GM12878 (cell line): ENCODE measurements around the gene RRAS. TPM values are rescaled to one million over a fixed set of nuclear protein-coding genes. Genes with fewer than 3 reads are reported as not detected.

Experiments
- ATF7 ChIP-seq: fragments of 450-650 bp; IDR thresholded peaks from 2 replicates; pipeline ENCODE4 v1.6.1; 2016; ENCODE audit warnings: low read depth, mild to moderate bottlenecking
- BCL11A ChIP-seq: IDR thresholded peaks from 2 replicates; pipeline ENCODE4 v1.6.1; 2011; ENCODE audit warnings: low read depth, low read length
- BCL3 ChIP-seq: IDR thresholded peaks from 2 replicates; pipeline ENCODE4 v1.6.1; 2011; ENCODE audit warnings: borderline replicate concordance, low read depth, mild to moderate bottlenecking, moderate library complexity, low read length; ENCODE audit not compliant: insufficient read depth, poor library complexity, severe bottlenecking
- BHLHE40 ChIP-seq, 2 experiments: fragments of 450-650 bp in 1 of 2; IDR thresholded peaks; 2 replicates each; pipeline ENCODE4 v1.6.1; 2011 to 2017; ENCODE audit warnings: low read depth in 2 of 2, borderline replicate concordance in 1 of 2, improper control_type of control experiment in 1 of 2, low read length in 1 of 2, mild to moderate bottlenecking in 1 of 2
- BRCA1 ChIP-seq: IDR thresholded peaks from 2 replicates; pipeline ENCODE4 v1.6.1; 2011; ENCODE audit warnings: low read depth, low read length, improper control_type of control experiment
- CHD1 ChIP-seq: IDR thresholded peaks from 2 replicates; pipeline ENCODE4 v1.6.1; 2012; ENCODE audit warnings: low read depth, low read length, improper control_type of control experiment
- E2F8 ChIP-seq: fragments of 450-650 bp; IDR thresholded peaks from 2 replicates; pipeline ENCODE4 v1.6.1; 2018; ENCODE audit warnings: mild to moderate bottlenecking, low read depth, moderate library complexity; ENCODE audit not compliant: partially characterized antibody
- EED ChIP-seq: sonication (generic); IDR thresholded peaks from 2 replicates; pipeline ENCODE4 v1.6.1; 2016; ENCODE audit warnings: antibody characterized with exemption, low read depth
- ELK1 ChIP-seq: IDR thresholded peaks from 2 replicates; pipeline ENCODE4 v1.6.1; 2012; ENCODE audit warnings: low read depth, low read length, improper control_type of control experiment
- GATAD2B ChIP-seq: fragments of 450-650 bp; conservative IDR thresholded peaks from 2 replicates; pipeline ENCODE4 v1.6.1; 2017; ENCODE audit warnings: low read depth, mild to moderate bottlenecking, moderate library complexity
- MYB ChIP-seq: fragments of 150-350 bp; IDR thresholded peaks from 2 replicates; pipeline ENCODE4 v1.6.1; 2014; ENCODE audit warnings: mild to moderate bottlenecking, low read depth, low read length, borderline replicate concordance
- NFYB ChIP-seq: IDR thresholded peaks from 2 replicates; pipeline ENCODE4 v1.6.1; 2011; ENCODE audit warnings: low read depth, mild to moderate bottlenecking, low read length, improper control_type of control experiment, moderate library complexity; ENCODE audit not compliant: insufficient read depth
- NR2F1 ChIP-seq: fragments of 450-650 bp; conservative IDR thresholded peaks from 2 replicates; pipeline ENCODE4 v1.6.1; 2017; ENCODE audit warnings: mild to moderate bottlenecking
- POU2F2 ChIP-seq: IDR thresholded peaks from 3 replicates; pipeline ENCODE4 v1.6.1; 2011; ENCODE audit warnings: low read depth, mild to moderate bottlenecking, low read length, borderline replicate concordance
- SIN3A ChIP-seq: IDR thresholded peaks from 2 replicates; pipeline ENCODE4 v1.6.1; 2012; ENCODE audit warnings: low read depth, low read length, improper control_type of control experiment
- YBX1 ChIP-seq: fragments of 450-650 bp; IDR thresholded peaks from 2 replicates; pipeline ENCODE4 v1.6.1; 2016; ENCODE audit warnings: antibody characterized with exemption
- ZBED1 ChIP-seq: IDR thresholded peaks from 2 replicates; pipeline ENCODE4 v1.6.1; 2016; ENCODE audit warnings: borderline replicate concordance
- ZNF687 ChIP-seq: fragments of 450-650 bp; IDR thresholded peaks from 2 replicates; pipeline ENCODE4 v1.6.1; 2017; ENCODE audit warnings: mild to moderate bottlenecking, moderate library complexity
- polyA plus RNA-seq, 11 experiments: library from polyadenylated mRNA; depleted of rRNA in 4 of 11; unstranded in 6 of 11; stranded (reverse) in 5 of 11; fragments of >200 nt; fragmentation: Nextera tagmentation in 4 of 11; fragmentation: Illumina TruSeq in 1 of 11; extraction: Ambion mirVana in 4 of 11; extraction: Trizol in 1 of 11; gene quantifications; 1 replicate in 1 of 11; 2 replicates in 10 of 11; pipeline versions ENCODE4 v1.2.1 to v1.2.3, GENCODE V29; 2011 to 2016; ENCODE audit warnings: inconsistent platforms in 2 of 11, missing spikeins in 2 of 11, low read depth in 1 of 11
- total RNA-seq, 4 experiments: library from RNA; depleted of rRNA in 3 of 4; stranded (reverse); fragments of >200 nt in 3 of 4; fragmentation: Illumina TruSeq in 1 of 4; extraction: Trizol in 1 of 4; gene quantifications; 2 replicates each; pipeline versions ENCODE4 v1.2.1 to v1.2.3, GENCODE V29; 2013 to 2021

RRAS gene
- total and polyA plus RNA-seq, 10 of the 15 experiments (the other 5 are each of a cell fraction or from before 2014, with no cell fraction given) = 0.24 to 5.8 (median 1.8) TPM

- TF ChIP-seq NFYB = no peak
- no peak for TF ChIP-seq EED
- no peak for TF ChIP-seq ELK1
- 0 out of 2 replicates have a peak, but pooled peaks have one; percentile 1 for TF ChIP-seq SIN3A
- no peak for TF ChIP-seq CHD1
- TF ChIP-seq NR2F1 = no peak
- no peak for TF ChIP-seq GATAD2B
- TF ChIP-seq BHLHE40 (IDR thresholded peaks at IDR 0.05; ENCODE audit: borderline replicate concordance in 1 of 2, low read depth in 2 of 2, low read length in 1 of 2) = peak in 1 of 2 experiments; percentile 48; a peak in 1 of 4 replicates
- TF ChIP-seq BCL11A = no peak
- TF ChIP-seq ATF7 = no peak
- TF ChIP-seq E2F8 = no peak
- TF ChIP-seq BCL3 = no peak
- TF ChIP-seq BRCA1 = no peak
- no peak for TF ChIP-seq YBX1
- 0 out of 2 replicates have a peak, but pooled peaks have one; percentile 32 for TF ChIP-seq ZNF687
- peak; percentile 66; the same call in 1 of the 3 replicates for TF ChIP-seq POU2F2
- TF ChIP-seq MYB = no peak
- TF ChIP-seq ZBED1 = 0 out of 2 replicates have a peak, but pooled peaks have one; percentile 17
Measured at GRCh38 chr19:49590971-49591730, 48.8 kb downstream of the RRAS start, which contains the start of gene PRR12 (continued).
